ENCODE measurements around the gene GPS1.
A peak's percentile ranks its signal among the peaks of the same experiment; 100 is the strongest.

Gene GPS1

DNA sequence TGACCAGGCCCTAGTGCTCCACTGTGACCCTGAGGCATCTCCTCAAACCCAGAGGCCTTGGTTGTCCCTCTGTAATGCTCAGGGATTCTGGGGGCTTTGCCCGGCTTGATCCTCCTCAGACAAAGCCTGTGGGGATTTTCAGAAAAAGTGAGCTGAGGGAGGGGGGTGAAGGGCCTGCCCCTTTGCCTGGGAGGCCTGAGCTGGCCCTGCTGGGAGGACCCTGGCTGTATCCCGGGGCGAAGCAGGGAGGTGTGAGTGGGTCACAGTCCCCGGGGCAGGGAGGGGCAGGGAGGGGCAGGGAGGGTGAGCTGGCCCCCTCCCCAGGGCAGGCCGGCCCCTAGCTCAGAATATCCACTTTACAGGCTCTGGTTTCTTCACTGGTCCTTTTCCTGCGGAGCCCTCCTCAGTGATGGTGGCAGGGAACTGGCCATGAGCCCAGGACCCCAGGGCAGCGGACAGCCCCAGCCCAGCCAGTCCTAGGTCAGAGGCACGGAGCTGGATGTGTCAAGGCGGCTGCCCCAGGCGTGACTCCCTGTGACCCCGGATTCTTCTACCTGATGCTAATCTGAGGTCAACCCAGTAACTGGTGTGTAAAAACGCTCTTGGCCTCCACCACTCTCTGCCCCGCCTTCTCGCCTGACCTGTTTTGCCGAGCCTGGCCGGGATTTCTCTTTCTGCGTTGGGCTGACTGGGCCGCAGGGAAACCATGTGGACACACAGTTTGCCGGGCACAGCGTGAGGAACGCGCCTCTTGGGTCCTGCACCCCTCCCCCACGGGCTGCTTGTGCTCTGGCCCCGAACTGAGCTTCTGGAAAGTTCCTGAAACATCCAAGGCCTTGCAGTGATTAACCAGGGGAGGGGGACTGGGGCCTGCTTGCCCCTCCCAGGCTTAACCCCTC, 52.1 kb downstream of the GPS1 start:
- DNase-seq (ENCODE audit: low spot score) = no peak

GRCh38 chr17:82104797-82105416, 53.2 kb downstream of the GPS1 start:
- no peak for DNase-seq (ENCODE audit: low spot score)

DNA sequence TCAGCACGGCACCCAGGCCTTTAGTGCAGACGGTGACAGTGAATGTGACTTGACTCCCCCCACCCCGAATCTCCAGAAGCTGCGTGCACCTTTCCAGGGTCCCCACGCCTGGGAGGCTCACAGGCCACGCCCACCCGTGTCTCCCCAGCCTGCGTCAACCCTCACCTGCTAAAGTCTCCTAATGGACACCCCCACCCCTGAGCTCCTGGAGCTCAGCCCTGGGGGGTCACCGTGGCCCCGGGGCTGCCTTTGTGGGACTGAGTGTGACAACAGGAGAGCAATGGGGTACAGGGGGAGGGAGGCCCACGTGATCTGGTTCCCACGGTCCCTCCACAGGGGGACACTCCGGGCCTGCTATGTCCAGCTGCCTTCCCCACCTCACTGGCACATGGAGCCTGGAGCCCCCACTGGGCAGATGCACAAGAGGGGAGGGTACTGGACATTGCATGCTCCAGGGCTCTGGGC, 53.8 kb downstream of the GPS1 start:
- DNase-seq (ENCODE audit: low spot score) = no peak

- peak; percentile 47 for DNase-seq (ENCODE audit: low spot score)
Observed at GRCh38 chr17:82105882-82106687, 54.4 kb downstream of the GPS1 start.

- DNase-seq (ENCODE audit: low spot score) = no peak
Observed at GRCh38 chr17:82106688-82107305, 55.1 kb downstream of the GPS1 start.

All from hematopoietic multipotent progenitor cell treated with erythropoietin and hydrocortisone succinate and interleukin-3 and kit ligand, for 15 days (in vitro differentiated cells).